Neuronal stem cell (in vitro differentiated cells): Measurements from ENCODE around the gene FILIP1L.

Source experiments
- DNase-seq: peaks from one replicate; pipeline ENCODE4 v3.0.0-alpha.2; 2013; ENCODE audit warnings: low spot score
- H2AFZ ChIP-seq: one replicate; pipeline ENCODE4 v1.6.1; 2013; ENCODE audit warnings: mild to moderate bottlenecking, low read length, inconsistent platforms
- H2AK5ac ChIP-seq: 2 replicates; pipeline ENCODE4 v1.6.1; 2013; ENCODE audit warnings: low read depth, mild to moderate bottlenecking, inconsistent platforms, low read length, moderate library complexity, mixed read lengths
- H2BK120ac ChIP-seq: 2 replicates; pipeline ENCODE4 v1.6.1; 2013; ENCODE audit warnings: low read depth, mild to moderate bottlenecking, inconsistent platforms, low read length, moderate library complexity, mixed read lengths
- H2BK12ac ChIP-seq: one replicate; pipeline ENCODE4 v1.6.1; 2013; ENCODE audit warnings: low read length, inconsistent platforms
- H2BK15ac ChIP-seq: 2 replicates; pipeline ENCODE4 v1.6.1; 2013; ENCODE audit warnings: mild to moderate bottlenecking, low read length, inconsistent platforms, mixed read lengths
- H2BK5ac ChIP-seq: one replicate; pipeline ENCODE4 v1.6.1; 2013; ENCODE audit warnings: inconsistent platforms, mild to moderate bottlenecking, low read length, moderate library complexity
- H3K14ac ChIP-seq: one replicate; pipeline ENCODE4 v1.6.1; 2013; ENCODE audit warnings: low read length, inconsistent platforms
- H3K18ac ChIP-seq: 2 replicates; pipeline ENCODE4 v1.6.1; 2013; ENCODE audit warnings: low read length, inconsistent platforms
- H3K23ac ChIP-seq: 2 replicates; pipeline ENCODE4 v1.6.1; 2013; ENCODE audit warnings: low read depth, mild to moderate bottlenecking, mixed read lengths, low read length, inconsistent platforms; ENCODE audit not compliant: poor library complexity
- H3K27ac ChIP-seq: replicated peaks from 3 replicates; pipeline ENCODE4 v1.5.1; 2013; ENCODE audit warnings: low read length, inconsistent platforms
- H3K27me3 ChIP-seq, 3 experiments: 2 replicates each; pipeline ENCODE4 v1.6.1; 2013; ENCODE audit warnings: low read length in 3 of 3, mild to moderate bottlenecking in 2 of 3, inconsistent platforms in 1 of 3, low read depth in 1 of 3, mixed read lengths in 1 of 3, moderate library complexity in 1 of 3; ENCODE audit not compliant: control insufficient read depth in 3 of 3, insufficient read depth in 3 of 3
- H3K36me3 ChIP-seq, 2 donors: replicated peaks in 1 of 2; 2 replicates each; pipeline ENCODE4 v1.6.1; 2013; ENCODE audit warnings: low read length in 2 of 2; ENCODE audit not compliant: control insufficient read depth in 2 of 2, insufficient read depth in 2 of 2
- H3K4ac ChIP-seq: 2 replicates; pipeline ENCODE4 v1.6.1; 2013; ENCODE audit warnings: inconsistent platforms, mild to moderate bottlenecking, low read length, moderate library complexity
- H3K4me1 ChIP-seq, 2 donors: 1 replicate in 1 of 2; 2 replicates in 1 of 2; pipeline ENCODE4 v1.6.1; 2013; ENCODE audit warnings: low read length in 2 of 2, low read depth in 1 of 2; ENCODE audit not compliant: control insufficient read depth in 2 of 2, insufficient read depth in 1 of 2
- H3K4me2 ChIP-seq: one replicate; pipeline ENCODE4 v1.6.1; 2013; ENCODE audit warnings: mild to moderate bottlenecking, low read length, inconsistent platforms; ENCODE audit not compliant: insufficient read depth, poor library complexity, severe bottlenecking
- H3K4me3 ChIP-seq, 2 donors: 2 replicates each; pipeline ENCODE4 v1.5.1; 2013; ENCODE audit warnings: low read length in 2 of 2, mild to moderate bottlenecking in 2 of 2, inconsistent platforms in 1 of 2, moderate library complexity in 1 of 2
- H3K79me1 ChIP-seq: one replicate; pipeline ENCODE4 v1.6.1; 2013; ENCODE audit warnings: low read depth, mild to moderate bottlenecking, inconsistent platforms, low read length, moderate library complexity
- H3K9ac ChIP-seq: one replicate; pipeline ENCODE4 v1.6.1; 2013; ENCODE audit warnings: mild to moderate bottlenecking, low read depth, low read length, inconsistent platforms; ENCODE audit not compliant: poor library complexity
- H3K9me3 ChIP-seq, 2 donors: replicated peaks in 1 of 2; 2 replicates each; pipeline versions ENCODE3 to v1.6.1; 2013; ENCODE audit warnings: low read length in 2 of 2, mild to moderate bottlenecking in 2 of 2, inconsistent platforms in 1 of 2, low read depth in 1 of 2, mixed read lengths in 1 of 2, moderate library complexity in 1 of 2; ENCODE audit not compliant: control insufficient read depth in 2 of 2, insufficient read depth in 1 of 2
- H4K8ac ChIP-seq: one replicate; pipeline ENCODE4 v1.6.1; 2013; ENCODE audit warnings: low read depth, mild to moderate bottlenecking, inconsistent platforms, low read length, moderate library complexity
- H4K91ac ChIP-seq: one replicate; pipeline ENCODE4 v1.6.1; 2013; ENCODE audit warnings: low read length, low read depth, mild to moderate bottlenecking, inconsistent platforms; ENCODE audit not compliant: poor library complexity
- WGBS, 2 donors: extraction: QIAGEN DNeasy Blood & Tissue Kit; methylation state at CpG; one replicate each; pipeline ENCODE4 v1.1.7; 2013; ENCODE audit warnings: missing lambda C conversion rate in 2 of 2, mixed read lengths in 1 of 2; ENCODE audit not compliant: insufficient read length in 2 of 2, insufficient replicate concordance in 1 of 2; ENCODE audit errors: extremely low coverage in 2 of 2; 5-methylcytosine and 5-hydroxymethylcytosine counted together

FILIP1L gene

DNA sequence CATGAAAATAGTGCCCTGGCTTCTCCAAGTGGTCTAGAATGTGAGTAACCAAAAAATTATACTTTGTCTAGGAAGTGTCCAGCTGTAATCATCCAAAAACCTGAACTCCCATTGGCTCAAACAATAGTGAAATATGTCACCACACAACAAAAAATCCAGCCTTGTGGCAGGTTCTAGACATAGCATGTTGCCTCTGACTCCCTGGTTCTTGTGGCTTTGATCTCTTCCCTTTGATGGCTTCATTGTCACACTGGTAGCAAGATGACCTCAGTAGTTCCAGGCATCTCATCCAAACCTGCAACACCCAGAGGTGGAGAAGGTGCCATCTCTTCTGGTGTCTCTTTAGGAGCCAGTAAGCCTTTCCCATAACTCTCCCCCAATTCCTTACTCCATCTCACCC, 222.0 kb downstream of the FILIP1L start:
- no peaks in the 10 kb centered on the region for H3K36me3 ChIP-seq
- H3K23ac ChIP-seq: no peak overlapping the region
- no peak overlapping the region for H3K4me3 ChIP-seq
- H3K9ac ChIP-seq: no peak overlapping the region
- H2BK120ac ChIP-seq: no peak overlapping the region
- H4K8ac ChIP-seq: no peak overlapping the region
- no peak overlapping the region for H3K18ac ChIP-seq
- H3K79me1 ChIP-seq: no peaks in the 10 kb centered on the region
- H4K91ac ChIP-seq: no peak overlapping the region
- DNase-seq: no peak
- H2AK5ac ChIP-seq: no peak overlapping the region
- no peak overlapping the region for H2BK15ac ChIP-seq
- H3K9me3 ChIP-seq: no peaks in the 10 kb centered on the region
- no peak overlapping the region for H2AFZ ChIP-seq
- no peaks in the 10 kb centered on the region for H3K27me3 ChIP-seq
- H3K4ac ChIP-seq: no peak overlapping the region
- H2BK12ac ChIP-seq: no peak overlapping the region
- H3K14ac ChIP-seq: no peak overlapping the region
- peaks cover 0 to 6% of the 10 kb centered on the region in 2 donors for H3K4me1 ChIP-seq
- H2BK5ac ChIP-seq: no peak overlapping the region
- H3K4me2 ChIP-seq: no peak overlapping the region
- H3K27ac ChIP-seq: no peak overlapping the region

- Histone ChIP-seq H3K18ac (no peak overlapping the region), H3K27ac (no peak overlapping the region), H3K4me2 (no peak overlapping the region), H3K4me3 (no peak overlapping the region), H3K9me3 (peaks cover 0 to 2% of the 10 kb centered on the region in 2 donors), H3K14ac (no peak overlapping the region), H3K4me1 (peaks cover 0 to 6% of the 10 kb centered on the region in 2 donors), H2BK12ac (no peak overlapping the region), H2AK5ac (no peak overlapping the region), H4K8ac (no peak overlapping the region), H3K4ac (no peak overlapping the region), H2BK120ac (no peak overlapping the region), H2BK5ac (no peak overlapping the region), H4K91ac (no peak overlapping the region), H3K27me3 (no peaks in the 10 kb centered on the region), H3K23ac (no peak overlapping the region), H3K79me1 (no peaks in the 10 kb centered on the region), H3K36me3 (no peaks in the 10 kb centered on the region), H2AFZ (no peak overlapping the region), H2BK15ac (no peak overlapping the region), H3K9ac (no peak overlapping the region)
- no peak for DNase-seq
- WGBS, 2 donors: no CpG with 5 or more reads among the region's 2 CpGs
Observed at GRCh38 chr3:99891610-99892285, 222.6 kb downstream of the FILIP1L start.

- Histone ChIP-seq H3K4me2 (no peak overlapping the region), H3K4me3 (no peak overlapping the region), H3K79me1 (no peaks in the 10 kb centered on the region), H3K18ac (no peak overlapping the region), H4K8ac (no peak overlapping the region), H3K4ac (no peak overlapping the region), H3K23ac (no peak overlapping the region), H2BK120ac (no peak overlapping the region), H2BK12ac (no peak overlapping the region), H2BK5ac (no peak overlapping the region), H3K4me1 (peaks cover 2 to 11% of the 10 kb centered on the region in 2 donors), H3K27me3 (no peaks in the 10 kb centered on the region), H3K27ac (no peak overlapping the region), H3K9me3 (peaks cover 0 to 2% of the 10 kb centered on the region in 2 donors), H2AFZ (no peak overlapping the region), H4K91ac (no peak overlapping the region), H3K36me3 (no peaks in the 10 kb centered on the region), H3K14ac (no peak overlapping the region), H2AK5ac (no peak overlapping the region), H3K9ac (no peak overlapping the region), H2BK15ac (no peak overlapping the region)
- no CpG with 5 or more reads among the region's 3 CpGs for WGBS, 2 donors
- DNase-seq: no peak
Observed at GRCh38 chr3:99885851-99886250, 228.4 kb downstream of the FILIP1L start.

GRCh38 chr3:99885085-99885484, 229.2 kb downstream of the FILIP1L start:
- no peaks in the 10 kb centered on the region for H3K36me3 ChIP-seq
- no peak overlapping the region for H2BK12ac ChIP-seq
- H3K18ac ChIP-seq: no peak overlapping the region
- no peak overlapping the region for H2BK5ac ChIP-seq
- WGBS, 2 donors: no CpG with 5 or more reads among the region's 1 CpG
- no peak overlapping the region for H3K4ac ChIP-seq
- H3K23ac ChIP-seq: no peak overlapping the region
- no peak for DNase-seq
- no peak overlapping the region for H3K4me3 ChIP-seq
- H3K9me3 ChIP-seq: peaks cover 0 to 2% of the 10 kb centered on the region in 2 donors
- H4K91ac ChIP-seq: no peak overlapping the region
- H2AK5ac ChIP-seq: no peak overlapping the region
- H3K9ac ChIP-seq: no peak overlapping the region
- H2BK15ac ChIP-seq: no peak overlapping the region
- H3K27me3 ChIP-seq: no peaks in the 10 kb centered on the region
- H3K14ac ChIP-seq: no peak overlapping the region
- no peak overlapping the region for H4K8ac ChIP-seq
- no peaks in the 10 kb centered on the region for H3K79me1 ChIP-seq
- H3K27ac ChIP-seq: no peak overlapping the region
- no peak overlapping the region for H2BK120ac ChIP-seq
- H2AFZ ChIP-seq: no peak overlapping the region
- peaks cover 2 to 11% of the 10 kb centered on the region in 2 donors for H3K4me1 ChIP-seq
- H3K4me2 ChIP-seq: no peak overlapping the region
